IMR-90 (cell line): ENCODE results near the gene EOLA2. TPM values are rescaled to one million over a fixed set of nuclear protein-coding genes. Genes with fewer than 3 reads are reported as not detected.

Experiments used
- ATAC-seq: fragments of 200-7000 bp; cut with Tn5 transposase; 2 replicates; pipeline ENCODE4 v1.9.1; 2020; ENCODE audit warnings: low read depth, mild to moderate bottlenecking, moderate library complexity
- BruUV-seq: library from RNA; stranded (reverse); fragments of 400-500 nt; replicated peaks from 2 replicates; lab custom pipeline; 2021; lab: Mats Ljungman, UMichigan
- CTCF ChIA-PET: fragments of 300-600 bp; formaldehyde crosslinking; extraction: SDS; loops from one replicate; lab custom pipeline; 2021; ENCODE audit warnings: antibody characterized with exemption; lab: Yijun Ruan, JAX
- POLR2A ChIA-PET: fragments of 300-600 bp; sonication (Branson Sonifier 250); formaldehyde crosslinking; loops from one replicate; lab custom pipeline; 2022; ENCODE audit warnings: antibody characterized with exemption; ENCODE audit not compliant: unreplicated experiment; lab: Charles Lee
- DNase-seq: peaks from one replicate; pipeline ENCODE4 v3.0.0; 2013
- H2AFZ ChIP-seq: replicated peaks from 2 replicates; pipeline ENCODE3; 2013; ENCODE audit warnings: low read length, mild to moderate bottlenecking; ENCODE audit not compliant: poor library complexity
- H2AK5ac ChIP-seq: 2 replicates; pipeline ENCODE4 v1.6.1; 2013; ENCODE audit warnings: low read depth, low read length, inconsistent platforms
- H2AK9ac ChIP-seq: replicated peaks from 2 replicates; pipeline ENCODE3; 2013; ENCODE audit warnings: mild to moderate bottlenecking, low read depth, low read length, moderate library complexity; ENCODE audit not compliant: poor library complexity
- H2BK120ac ChIP-seq: 2 replicates; pipeline ENCODE4 v1.6.1; 2013; ENCODE audit warnings: low read depth, low read length, inconsistent platforms
- H2BK15ac ChIP-seq: 3 replicates; pipeline ENCODE4 v1.6.1; 2013; ENCODE audit warnings: low read depth, low read length, inconsistent platforms
- H2BK20ac ChIP-seq: 2 replicates; pipeline ENCODE4 v1.6.1; 2013; ENCODE audit warnings: low read depth, mild to moderate bottlenecking, inconsistent platforms, low read length, moderate library complexity
- H2BK5ac ChIP-seq: 2 replicates; pipeline ENCODE4 v1.6.1; 2013; ENCODE audit warnings: mild to moderate bottlenecking, low read depth, low read length, inconsistent platforms; ENCODE audit not compliant: poor library complexity, severe bottlenecking
- H3K14ac ChIP-seq: replicated peaks from 2 replicates; pipeline ENCODE4 v1.6.1; 2013; ENCODE audit warnings: low read depth, low read length, inconsistent platforms
- H3K18ac ChIP-seq: 2 replicates; pipeline ENCODE4 v1.6.1; 2013; ENCODE audit warnings: low read depth, low read length, control low read depth
- H3K23ac ChIP-seq: 2 replicates; pipeline ENCODE4 v1.6.1; 2013; ENCODE audit warnings: low read depth, low read length, inconsistent platforms
- H3K27ac ChIP-seq: 2 replicates; pipeline ENCODE4 v1.5.1; 2013; ENCODE audit warnings: mild to moderate bottlenecking, control low read depth, low read length; ENCODE audit not compliant: insufficient read depth
- H3K27me3 ChIP-seq: 2 replicates; pipeline ENCODE4 v1.6.1; 2013; ENCODE audit warnings: low read length; ENCODE audit not compliant: control insufficient read depth, insufficient read depth
- H3K36me3 ChIP-seq: 2 replicates; pipeline ENCODE4 v1.6.1; 2013; ENCODE audit warnings: low read length, mixed read lengths; ENCODE audit not compliant: control insufficient read depth, insufficient read depth
- H3K4ac ChIP-seq: 2 replicates; pipeline ENCODE4 v1.6.1; 2013; ENCODE audit warnings: low read depth, low read length, inconsistent platforms
- H3K4me1 ChIP-seq: 2 replicates; pipeline ENCODE4 v1.6.1; 2013; ENCODE audit warnings: low read length, mixed read lengths; ENCODE audit not compliant: control insufficient read depth, insufficient read depth
- H3K4me2 ChIP-seq: 2 replicates; pipeline ENCODE4 v1.6.1; 2013; ENCODE audit warnings: low read depth, mild to moderate bottlenecking, control low read depth, low read length, moderate library complexity
- H3K4me3 ChIP-seq: 2 replicates; pipeline ENCODE4 v1.5.1; 2013; ENCODE audit warnings: low read depth, mild to moderate bottlenecking, control low read depth, low read length, moderate library complexity; ENCODE audit not compliant: insufficient read depth
- H3K56ac ChIP-seq: 2 replicates; pipeline ENCODE4 v1.6.1; 2013; ENCODE audit warnings: low read length, inconsistent platforms; ENCODE audit not compliant: insufficient read depth; ENCODE audit errors: extremely low read depth
- H3K79me1 ChIP-seq, 2 experiments: 2 replicates each; pipeline ENCODE4 v1.6.1; 2013; ENCODE audit warnings: low read length in 2 of 2, inconsistent platforms in 1 of 2, low read depth in 1 of 2
- H3K9ac ChIP-seq: 2 replicates; pipeline ENCODE4 v1.6.1; 2013; ENCODE audit warnings: low read depth, low read length, control low read depth
- H3K9me1 ChIP-seq: 2 replicates; pipeline ENCODE4 v1.6.1; 2013; ENCODE audit warnings: low read length, inconsistent platforms; ENCODE audit not compliant: insufficient read depth
- H3K9me3 ChIP-seq: 2 replicates; pipeline ENCODE4 v1.6.1; 2013; ENCODE audit warnings: low read length; ENCODE audit not compliant: control insufficient read depth, insufficient read depth
- H4K20me1 ChIP-seq: 2 replicates; pipeline ENCODE4 v1.6.1; 2013; ENCODE audit warnings: low read length, inconsistent platforms; ENCODE audit not compliant: insufficient read depth
- H4K5ac ChIP-seq: 2 replicates; pipeline ENCODE4 v1.6.1; 2013; ENCODE audit warnings: mild to moderate bottlenecking, low read depth, low read length, control low read depth
- H4K8ac ChIP-seq, 2 experiments: 2 replicates each; pipeline ENCODE4 v1.6.1; 2013; ENCODE audit warnings: low read depth in 2 of 2, low read length in 2 of 2, control low read depth in 1 of 2, inconsistent platforms in 1 of 2
- H4K91ac ChIP-seq: 2 replicates; pipeline ENCODE4 v1.6.1; 2013; ENCODE audit warnings: low read depth, low read length, inconsistent platforms; ENCODE audit not compliant: insufficient read depth
- CHD1 ChIP-seq: IDR thresholded peaks from 2 replicates; pipeline ENCODE4 v1.6.1; 2012; ENCODE audit warnings: low read depth, low read length, improper control_type of control experiment
- CTCF ChIP-seq: conservative IDR thresholded peaks from 2 replicates; pipeline ENCODE4 v1.5.1; 2012; ENCODE audit warnings: mild to moderate bottlenecking, low read depth, low read length, improper control_type of control experiment
- MXI1 ChIP-seq: IDR thresholded peaks from 2 replicates; pipeline ENCODE4 v1.6.1; 2012; ENCODE audit warnings: low read depth, mild to moderate bottlenecking, low read length, moderate library complexity, borderline replicate concordance
- WGBS, 2 experiments: methylation state at CpG; one replicate each; pipeline versions ENCODE4 v1.1.5 to v1.1.7; 2013; ENCODE audit warnings: missing lambda C conversion rate in 2 of 2; ENCODE audit not compliant: insufficient read length in 1 of 2; ENCODE audit errors: extremely low coverage in 2 of 2; 5-methylcytosine and 5-hydroxymethylcytosine counted together
- dilution Hi-C: fragments of 300-500 bp; cut with HindIII; formaldehyde crosslinking; loops from one replicate; pipeline ENCODE4 v1.14.3; 2018; ENCODE audit warnings: low sequenced_read_pairs; ENCODE audit not compliant: unreplicated experiment
- in situ Hi-C: fragments of 300-500 bp; cut with MboI; formaldehyde crosslinking; loops from 3 replicates; pipeline ENCODE4 v1.14.3; 2019; ENCODE audit warnings: low sequenced_read_pairs, inconsistent platforms, mixed read lengths
- intact Hi-C: fragments of 100-400 bp; cut with micrococcal nuclease; formaldehyde crosslinking; loops from 2 replicates; pipeline ENCODE4 v1.10.0; 2022
- polyA plus RNA-seq, 3 experiments: library from polyadenylated mRNA; depleted of rRNA; stranded (reverse); fragments of >200 nt; gene quantifications; 2 replicates each; pipeline ENCODE4 v1.2.3, GENCODE V29; 2012; ENCODE audit warnings: low replicate concordance in 1 of 3
- total RNA-seq: library from RNA; depleted of rRNA; stranded (reverse); fragments of >200 nt; gene quantifications from 2 replicates; pipeline ENCODE4 v1.2.3, GENCODE V29; 2012

The EOLA2 gene
- total and polyA plus RNA-seq, 2 of the 4 experiments (the other 2 are of a cell fraction) = 23.7 to 46.5 TPM

- no peaks in the 10 kb centered on the region for H3K9me3 ChIP-seq
- no peak overlapping the region for H2BK5ac ChIP-seq
- no peaks in the 10 kb centered on the region for H3K4me1 ChIP-seq
- H3K27ac ChIP-seq = no peak overlapping the region
- H2AK9ac ChIP-seq = no peak overlapping the region
- H3K4ac ChIP-seq = no peak overlapping the region
- H2AK5ac ChIP-seq = no peak overlapping the region
- H4K5ac ChIP-seq = no peak overlapping the region
- H4K91ac ChIP-seq = no peak overlapping the region
- ChIA-PET POLR2A (no interaction called here), CTCF (interaction anchor here (0.8 kb wide), 1 partner anchor 34 kb away, joined by 3 read pairs; the partner anchor contains the start of gene EOLA2)
- H3K9ac ChIP-seq = peak overlapping the region; percentile 29; the same call in 1 of the 2 replicates
- no peaks in the 10 kb centered on the region for H3K27me3 ChIP-seq
- BruUV-seq = no TSS peak
- H2BK15ac ChIP-seq = no peak overlapping the region
- no peak overlapping the region for H2AFZ ChIP-seq
- H3K56ac ChIP-seq = no peak overlapping the region
- no peak overlapping the region for H2BK20ac ChIP-seq
- H4K20me1 ChIP-seq = no peaks in the 10 kb centered on the region
- H3K79me1 ChIP-seq = no peaks in the 10 kb centered on the region
- DNase-seq (peak; percentile 6), ATAC-seq (peak; percentile 91)
- intact Hi-C loops = no loop called here
- in situ Hi-C loops = no loop called here
- no peak overlapping the region for H2BK120ac ChIP-seq
- no peak overlapping the region for H3K14ac ChIP-seq
- peak overlapping the region; percentile 35; the same call in 1 of the 2 replicates for H3K4me3 ChIP-seq
- no peaks in the 10 kb centered on the region for H3K36me3 ChIP-seq
- TF ChIP-seq MXI1 (no peak), CHD1 (no peak), CTCF (0 out of 2 replicates have a peak, but pooled peaks have one; percentile 8)
- no peaks in the 10 kb centered on the region; the same call in 1 of the 2 replicates for H3K9me1 ChIP-seq
- dilution Hi-C loops = no loop called here
- no peak overlapping the region for H4K8ac ChIP-seq
- peak overlapping the region; percentile 28 for H3K4me2 ChIP-seq
- no peak overlapping the region for H3K18ac ChIP-seq
- WGBS, 2 experiments = no CpG with 5 or more reads among the region's 6 CpGs
- no peak overlapping the region for H3K23ac ChIP-seq
Observed at GRCh38 chrX:149903889-149904748, 34.2 kb downstream of the EOLA2 start.
